ENCODE results near the gene MISP. TPM values are rescaled to one million over a fixed set of nuclear protein-coding genes. Genes with fewer than 3 reads are reported as not detected.
"Not testable (repeated sequence)": the region's sequence is repeated elsewhere in the genome, so short reads cannot be mapped to it uniquely, and the experiment has no call there.

Gene MISP
- total and polyA plus RNA-seq, 2 experiments from 2014 or later: 43.7 to 50.9 TPM

GRCh38 chr19:737591-738093 is 13.3 kb upstream of the MISP start:
- Histone ChIP-seq H2AFZ (no peak overlapping the region), H3K4me3 (no peak overlapping the region), H4K20me1 (ENCODE audit: insufficient read depth, poor library complexity, severe bottlenecking) (no peaks in the 10 kb centered on the region), H3K79me2 (no peaks in the 10 kb centered on the region), H3K4me2 (peak overlapping the region; percentile 34), H3K9me3 (ENCODE audit: low read depth) (no peaks in the 10 kb centered on the region), H3K36me3 (replicated peaks; ENCODE audit: insufficient read depth, low read depth) (no peaks in the 10 kb centered on the region), H3K27me3 (no peaks in the 10 kb centered on the region), H3K27ac (peak overlapping the region; percentile 89), H3K9me2 (replicated peaks; ENCODE audit: insufficient read depth) (no peaks in the 10 kb centered on the region), H3K4me1 (ENCODE audit: insufficient read depth) (peaks cover 11% of the 10 kb centered on the region)
- DNase-seq (ENCODE audit: low spot score): peak; percentile 64
- TF ChIP-seq EZH2phosphoT487 (IDR thresholded peaks at IDR 0.05; ENCODE audit: low read depth, severe bottlenecking, unreplicated experiment) (no peak), CTCF (IDR thresholded peaks at IDR 0.05; ENCODE audit: poor library complexity) (peak; percentile 59)
- 79% methylated on average over 11 of the region's 22 CpGs for WGBS (ENCODE audit: low lambda C conversion rate, missing lambda C conversion rate)

GRCh38 chr19:738509-739128 is 12.3 kb upstream of the MISP start:
- Histone ChIP-seq H3K36me3 (replicated peaks; ENCODE audit: insufficient read depth, low read depth) (no peaks in the 10 kb centered on the region), H3K9me3 (ENCODE audit: low read depth) (no peaks in the 10 kb centered on the region), H3K27ac (peak overlapping the region; percentile 89), H3K4me3 (no peak overlapping the region), H3K9me2 (replicated peaks; ENCODE audit: insufficient read depth) (no peaks in the 10 kb centered on the region), H3K4me2 (peak overlapping the region; percentile 34), H4K20me1 (ENCODE audit: insufficient read depth, poor library complexity, severe bottlenecking) (no peaks in the 10 kb centered on the region), H3K27me3 (no peaks in the 10 kb centered on the region), H3K4me1 (ENCODE audit: insufficient read depth) (peaks cover 11% of the 10 kb centered on the region), H3K79me2 (no peaks in the 10 kb centered on the region), H2AFZ (no peak overlapping the region)
- 69% methylated on average over 19 of the region's 23 CpGs for WGBS (ENCODE audit: low lambda C conversion rate, missing lambda C conversion rate)
- peak; percentile 83 for DNase-seq (ENCODE audit: low spot score)
- TF ChIP-seq EZH2 (IDR thresholded peaks at IDR 0.05; ENCODE audit: borderline replicate concordance): no peak
- TF ChIP-seq EZH2phosphoT487 (IDR thresholded peaks at IDR 0.05; ENCODE audit: low read depth, severe bottlenecking, unreplicated experiment): no peak
- no peak for TF ChIP-seq CTCF (IDR thresholded peaks at IDR 0.05; ENCODE audit: poor library complexity)

DNA sequence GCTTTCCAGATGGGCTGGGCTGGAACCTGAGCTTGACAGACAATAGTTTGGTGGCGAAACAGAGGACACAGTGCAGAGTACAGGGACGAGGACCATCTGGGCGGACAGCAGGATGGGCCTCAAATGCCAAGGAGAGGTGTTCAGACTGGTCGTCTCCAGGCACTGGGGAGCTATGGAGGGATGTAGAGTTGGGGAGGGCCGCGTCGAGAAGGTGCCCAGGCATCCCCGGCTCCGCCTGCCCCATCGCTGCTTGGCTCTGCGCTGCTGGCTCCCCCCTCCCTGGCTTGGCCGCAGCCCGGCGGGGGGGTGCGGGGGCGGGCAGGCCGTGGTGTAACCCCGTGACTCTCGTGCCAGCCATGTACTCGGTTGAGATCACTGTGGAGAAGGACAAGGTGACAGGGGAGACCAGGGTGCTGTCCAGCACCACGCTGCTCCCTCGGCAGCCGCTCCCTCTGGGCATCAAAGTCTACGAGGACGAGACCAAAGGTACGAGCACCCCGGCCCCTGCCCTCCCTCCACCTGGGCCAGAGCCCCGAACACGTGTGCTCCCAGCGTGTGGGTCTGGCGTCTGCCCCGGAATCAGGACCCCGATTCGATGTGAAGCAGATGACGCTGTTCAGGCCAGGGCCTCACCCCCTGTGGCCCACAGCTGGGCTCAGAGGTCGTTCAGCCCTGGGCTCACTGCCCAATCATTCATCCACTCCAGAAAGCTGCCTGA is 10.8 kb upstream of the MISP start:
- no peak overlapping the region for H3K4me2 ChIP-seq
- no peaks in the 10 kb centered on the region for H3K36me3 ChIP-seq (replicated peaks; ENCODE audit: insufficient read depth, low read depth)
- no peaks in the 10 kb centered on the region for H3K9me3 ChIP-seq (ENCODE audit: low read depth)
- no peak for DNase-seq (ENCODE audit: low spot score)
- no peaks in the 10 kb centered on the region for H4K20me1 ChIP-seq (ENCODE audit: insufficient read depth, poor library complexity, severe bottlenecking)
- peaks cover 11% of the 10 kb centered on the region for H3K4me1 ChIP-seq (ENCODE audit: insufficient read depth)
- 94% methylated on average over 21 of the region's 36 CpGs for WGBS (ENCODE audit: low lambda C conversion rate, missing lambda C conversion rate)
- no peak for TF ChIP-seq EZH2phosphoT487 (IDR thresholded peaks at IDR 0.05; ENCODE audit: low read depth, severe bottlenecking, unreplicated experiment)
- TF ChIP-seq EZH2 (IDR thresholded peaks at IDR 0.05; ENCODE audit: borderline replicate concordance): no peak
- no peak for TF ChIP-seq CTCF (IDR thresholded peaks at IDR 0.05; ENCODE audit: poor library complexity)
- no peaks in the 10 kb centered on the region for H3K79me2 ChIP-seq
- H3K27ac ChIP-seq: no peak overlapping the region
- H2AFZ ChIP-seq: no peak overlapping the region
- no peak overlapping the region for H3K4me3 ChIP-seq
- H3K9me2 ChIP-seq (replicated peaks; ENCODE audit: insufficient read depth): no peaks in the 10 kb centered on the region
- H3K27me3 ChIP-seq: no peaks in the 10 kb centered on the region

DNA sequence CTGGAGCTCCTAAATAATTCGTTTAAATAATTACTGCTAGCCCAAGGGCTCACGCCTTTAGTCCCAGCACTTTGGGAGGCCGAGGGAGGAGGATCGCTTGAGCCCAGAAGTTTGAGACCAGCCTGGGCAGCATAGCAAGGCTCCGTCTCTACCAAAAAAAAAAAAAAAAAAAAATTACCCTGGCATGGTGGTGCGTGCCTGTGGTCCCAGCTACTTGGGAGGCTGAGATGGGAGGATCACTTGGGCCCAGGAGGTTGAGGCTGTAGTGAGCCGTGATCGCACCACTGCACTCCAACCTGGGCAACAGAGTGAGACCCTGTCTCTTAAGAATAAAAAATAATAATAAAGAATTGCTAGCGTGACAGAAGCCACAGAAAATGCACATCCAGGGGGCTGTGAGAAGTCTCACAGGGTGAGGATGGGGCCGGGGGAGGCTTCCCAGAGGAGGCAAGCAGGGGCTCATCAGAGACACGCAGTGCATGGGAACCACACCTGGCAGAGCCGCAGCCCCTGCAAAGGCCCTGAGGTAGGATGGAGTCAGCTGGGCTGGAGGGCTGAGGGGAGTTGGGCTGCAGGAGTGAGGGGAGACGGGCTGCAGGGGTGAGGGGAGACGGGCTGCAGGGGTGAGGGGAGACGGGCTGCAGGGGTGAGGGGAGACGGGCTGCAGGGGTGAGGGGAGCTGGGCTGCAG is 10.0 kb upstream of the MISP start:
- not testable (repeated sequence) for DNase-seq (ENCODE audit: low spot score); H3K4me3 ChIP-seq; H3K9me2 ChIP-seq (replicated peaks; ENCODE audit: insufficient read depth); H3K4me2 ChIP-seq; H3K27ac ChIP-seq; H3K36me3 ChIP-seq (replicated peaks; ENCODE audit: insufficient read depth, low read depth); H3K9me3 ChIP-seq (ENCODE audit: low read depth); H2AFZ ChIP-seq; H3K27me3 ChIP-seq; H3K79me2 ChIP-seq; H4K20me1 ChIP-seq (ENCODE audit: insufficient read depth, poor library complexity, severe bottlenecking)
- 91% methylated on average over 13 of the region's 16 CpGs for WGBS (ENCODE audit: low lambda C conversion rate, missing lambda C conversion rate)
- H3K4me1 ChIP-seq (ENCODE audit: insufficient read depth): peaks cover 11% of the 10 kb centered on the region

Data from hepatocyte (in vitro differentiated cells).